ENCODE results near the gene AMPD3.

AMPD3 gene

GRCh38 chr11:10462746-10463300 is 7.8 kb downstream of the AMPD3 start:
- no peak for DNase-seq

GRCh38 chr11:10473371-10473770 is 18.3 kb downstream of the AMPD3 start:
- peak; percentile 13 for DNase-seq

GRCh38 chr11:10474551-10474950 is 19.5 kb downstream of the AMPD3 start:
- peak; percentile 20 for DNase-seq

- DNase-seq, result no peak
Measured at GRCh38 chr11:10476342-10476741, 21.3 kb downstream of the AMPD3 start.

- peak; percentile 23 for DNase-seq
Measured at GRCh38 chr11:10476927-10477689, 22.0 kb downstream of the AMPD3 start.

GRCh38 chr11:10477690-10478046 is 22.6 kb downstream of the AMPD3 start:
- peak; percentile 20 for DNase-seq

GRCh38 chr11:10478066-10478465 is 23.0 kb downstream of the AMPD3 start:
- DNase-seq, result no peak

- peak; percentile 17 for DNase-seq
Measured at GRCh38 chr11:10478574-10479550, 23.8 kb downstream of the AMPD3 start.

GRCh38 chr11:10480026-10480425 is 25.0 kb downstream of the AMPD3 start:
- DNase-seq, result no peak

GRCh38 chr11:10480760-10481159 is 25.7 kb downstream of the AMPD3 start:
- DNase-seq, result no peak

- DNase-seq, result no peak
Measured at GRCh38 chr11:10481560-10482349, 26.7 kb downstream of the AMPD3 start.

GRCh38 chr11:10483174-10483573 is 28.1 kb downstream of the AMPD3 start:
- DNase-seq, result no peak

GRCh38 chr11:10483584-10483983 is 28.5 kb downstream of the AMPD3 start:
- peak; percentile 12 for DNase-seq

GRCh38 chr11:10484461-10485180 is 29.6 kb downstream of the AMPD3 start:
- peak; percentile 16 for DNase-seq

GRCh38 chr11:10485646-10486045 is 30.6 kb downstream of the AMPD3 start:
- no peak for DNase-seq

GRCh38 chr11:10486161-10486840 is 31.2 kb downstream of the AMPD3 start:
- DNase-seq, result no peak

- DNase-seq, result no peak
Measured at GRCh38 chr11:10487002-10487647, 32.1 kb downstream of the AMPD3 start.

- no peak for DNase-seq
Measured at GRCh38 chr11:10488121-10488933, 33.3 kb downstream of the AMPD3 start.

- peak; percentile 28 for DNase-seq
Measured at GRCh38 chr11:10488934-10489691, 34.0 kb downstream of the AMPD3 start.

All from activated CD4-positive, CD25-positive, alpha-beta regulatory T cell treated with anti-CD3 and anti-CD28 coated beads, Interleukin-2, amount 50 U/mL, for 72 hours (primary cell).